Right lobe of liver (tissue), 6 donors: Measurements from ENCODE around the gene RETREG1. TPM values are rescaled to one million over a fixed set of nuclear protein-coding genes. Genes with fewer than 3 reads are reported as not detected.

Experiments used
- ATAC-seq, 4 donors: fragments of 200-7000 bp; cut with Tn5 transposase; one replicate each; pipeline ENCODE4 v1.9.1; 2020; ENCODE audit warnings: mild to moderate bottlenecking in 4 of 4, moderate library complexity in 4 of 4
- DNase-seq, 3 donors: peaks; one replicate each; pipeline ENCODE4 v3.0.0-alpha.2; 2020
- H3K27ac ChIP-seq, 3 donors: fragments of 200-600 bp; one replicate each; pipeline ENCODE4 v1.8.0; 2022
- H3K27me3 ChIP-seq, 2 donors: fragments of 200-600 bp; one replicate each; pipeline ENCODE4 v1.8.0; 2022
- H3K36me3 ChIP-seq, 4 donors: fragments of 200-600 bp; sonication (generic) in 1 of 4; one replicate each; pipeline versions ENCODE4 v1.5.1 to v1.8.0; 2017 to 2022; ENCODE audit warnings: control low read depth in 1 of 4
- H3K4me1 ChIP-seq, 4 donors: fragments of 200-600 bp; sonication (generic) in 1 of 4; one replicate each; pipeline versions ENCODE4 v1.5.1 to v1.8.0; 2017 to 2022; ENCODE audit warnings: control low read depth in 1 of 4
- H3K4me3 ChIP-seq, 3 donors: fragments of 200-600 bp; one replicate each; pipeline ENCODE4 v1.8.0; 2022
- H3K9me3 ChIP-seq, 4 donors: fragments of 200-600 bp; sonication (generic) in 1 of 4; one replicate each; pipeline versions ENCODE4 v1.5.1 to v1.8.0; 2017 to 2022; ENCODE audit warnings: control low read depth in 1 of 4
- POLR2A ChIP-seq: fragments of 450-650 bp; IDR thresholded peaks from one replicate; pipeline ENCODE4 v1.6.1; 2017; ENCODE audit warnings: antibody characterized with exemption, mild to moderate bottlenecking
- WGBS: methylation state at CpG from one replicate; pipeline ENCODE4 v1.1.6; 2018; ENCODE audit warnings: low coverage, low lambda C conversion rate; ENCODE audit not compliant: insufficient coverage; ENCODE audit errors: missing lambda C conversion rate; 5-methylcytosine and 5-hydroxymethylcytosine counted together
- intact Hi-C, 2 donors: fragments of 100-400 bp; cut with DNase I; formaldehyde crosslinking; loops; one replicate each; pipeline versions ENCODE4 v1.11.2 to v1.14.1; 2022
- total RNA-seq, 6 experiments: library from RNA; depleted of rRNA in 2 of 6; stranded (reverse); fragments of >200 nt in 2 of 6; fragmentation: NEBNext Ultra II Directional in 3 of 6; extraction: Animal tissue kit (Norgen Biotek cat#: 25700) in 3 of 6; gene quantifications; one replicate each; pipeline versions ENCODE4 v1.1.0 to v1.2.4, GENCODE V29; 2016 to 2023
- TF ChIP-seq, protein P1 (sequence below), 4 donors: fragments of 200-600 bp in 3 of 4; fragments of 450-650 bp in 1 of 4; IDR thresholded peaks; one replicate each; pipeline versions ENCODE4 v1.5.1 to v1.8.0; 2016 to 2022; ENCODE audit warnings: antibody characterized with exemption in 4 of 4, mild to moderate bottlenecking in 2 of 4
- donor health status: DM: no; HTN: yes; CAD: no.
- donor health status: DM: no; HTN: no; CAD: no.
- donor health status: DM: no; HTN: no; CAD: no.
- donor health status: DM: no; HTN: yes; CAD: no.
- donor health status: DM: no; HTN: yes; CAD: no.

Gene RETREG1
- total RNA-seq, 6 experiments from 2014 or later, result 17.2 to 70.8 (median 30.2) TPM

DNA sequence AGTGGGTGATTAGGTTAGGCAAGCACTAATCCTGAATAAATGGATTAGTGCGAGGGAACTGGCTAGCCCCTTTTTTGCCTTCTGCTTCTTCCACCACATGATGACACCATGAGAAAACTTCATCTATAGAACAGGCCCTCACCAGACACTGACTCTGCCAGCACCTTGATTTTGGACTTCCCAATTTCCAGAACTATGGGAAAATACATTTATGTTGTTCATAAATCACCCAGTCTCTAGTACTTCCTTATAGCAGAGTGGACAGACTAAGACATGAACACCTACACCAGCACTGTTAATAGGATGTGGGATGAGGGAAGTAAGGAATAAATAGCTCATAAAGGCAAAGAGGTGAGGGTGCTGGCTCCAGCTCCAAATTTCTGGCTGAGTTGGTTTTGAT lies 152.6 kb downstream of the RETREG1 start:
- H3K27me3 ChIP-seq, result no peaks in the 10 kb centered on the region
- ATAC-seq (no peak), DNase-seq (no peak)
- no peak overlapping the region for H3K27ac ChIP-seq
- H3K9me3 ChIP-seq, result no peaks in the 10 kb centered on the region
- intact Hi-C loops, result no loop called here
- peak overlapping the region; percentile 84 to 98 (median 93) for H3K4me3 ChIP-seq
- 100% methylated on average over 1 of the region's 1 CpG for WGBS
- H3K4me1 ChIP-seq, result peaks cover 0 to 34% (median 6%) of the 10 kb centered on the region in 4 donors
- peaks cover 6 to 36% (median 16%) of the 10 kb centered on the region in 4 donors for H3K36me3 ChIP-seq
- TF ChIP-seq, protein P1, sequence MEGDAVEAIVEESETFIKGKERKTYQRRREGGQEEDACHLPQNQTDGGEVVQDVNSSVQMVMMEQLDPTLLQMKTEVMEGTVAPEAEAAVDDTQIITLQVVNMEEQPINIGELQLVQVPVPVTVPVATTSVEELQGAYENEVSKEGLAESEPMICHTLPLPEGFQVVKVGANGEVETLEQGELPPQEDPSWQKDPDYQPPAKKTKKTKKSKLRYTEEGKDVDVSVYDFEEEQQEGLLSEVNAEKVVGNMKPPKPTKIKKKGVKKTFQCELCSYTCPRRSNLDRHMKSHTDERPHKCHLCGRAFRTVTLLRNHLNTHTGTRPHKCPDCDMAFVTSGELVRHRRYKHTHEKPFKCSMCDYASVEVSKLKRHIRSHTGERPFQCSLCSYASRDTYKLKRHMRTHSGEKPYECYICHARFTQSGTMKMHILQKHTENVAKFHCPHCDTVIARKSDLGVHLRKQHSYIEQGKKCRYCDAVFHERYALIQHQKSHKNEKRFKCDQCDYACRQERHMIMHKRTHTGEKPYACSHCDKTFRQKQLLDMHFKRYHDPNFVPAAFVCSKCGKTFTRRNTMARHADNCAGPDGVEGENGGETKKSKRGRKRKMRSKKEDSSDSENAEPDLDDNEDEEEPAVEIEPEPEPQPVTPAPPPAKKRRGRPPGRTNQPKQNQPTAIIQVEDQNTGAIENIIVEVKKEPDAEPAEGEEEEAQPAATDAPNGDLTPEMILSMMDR (IDR thresholded peaks at IDR 0.05), result no peak
- no peak for TF ChIP-seq POLR2A

DNA sequence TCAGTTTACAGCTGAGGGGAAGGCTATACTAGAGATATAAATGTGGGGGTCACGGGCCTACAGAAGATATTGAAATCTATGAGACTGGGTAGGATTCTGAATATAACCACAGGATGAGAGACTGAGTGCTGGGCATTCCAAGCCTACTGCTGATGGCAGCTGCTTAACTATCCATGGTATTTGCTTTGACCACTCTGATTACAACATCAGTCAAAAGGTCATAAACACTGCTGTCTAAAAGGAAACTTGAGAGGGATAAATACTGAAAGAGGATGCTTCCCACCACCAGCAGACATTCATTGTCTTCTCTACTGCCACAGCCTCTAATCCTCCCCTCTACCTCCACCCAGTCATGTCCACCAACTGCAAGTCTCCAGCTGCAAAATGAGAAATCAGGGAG lies 155.0 kb downstream of the RETREG1 start:
- Histone ChIP-seq H3K4me1 (peaks cover 0 to 31% (median 6%) of the 10 kb centered on the region in 4 donors), H3K36me3 (peaks cover 6 to 58% (median 19%) of the 10 kb centered on the region in 4 donors), H3K9me3 (no peaks in the 10 kb centered on the region), H3K27ac (no peak overlapping the region), H3K27me3 (no peaks in the 10 kb centered on the region), H3K4me3 (no peak overlapping the region)
- no peak for TF ChIP-seq POLR2A
- TF ChIP-seq, protein P1 (IDR thresholded peaks at IDR 0.05), result no peak
- intact Hi-C loops, result no loop called here
- ATAC-seq, result peak in 2 of 4 donors; percentile 18 to 26
- WGBS, result 100% methylated on average over 1 of the region's 1 CpG
- no peak for DNase-seq

DNA sequence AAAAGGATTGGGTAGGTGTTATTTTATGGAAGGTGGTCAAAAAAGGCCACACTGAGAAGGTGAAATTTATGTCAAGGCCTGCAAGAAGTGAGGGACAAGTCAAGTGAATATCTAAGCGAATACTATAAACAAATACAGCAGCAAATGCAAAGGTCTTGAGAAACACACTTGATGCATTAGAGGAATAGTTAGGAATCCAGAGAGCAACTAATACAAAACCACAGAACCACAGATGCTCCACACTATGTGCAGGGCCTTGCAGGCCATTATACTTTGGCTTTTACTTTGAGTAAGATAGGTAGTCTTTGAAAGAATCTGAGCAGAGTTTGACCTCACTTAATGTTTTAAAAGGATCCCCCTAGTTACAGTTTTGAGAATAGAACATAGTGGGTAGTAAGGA lies 155.8 kb downstream of the RETREG1 start:
- ATAC-seq (no peak), DNase-seq (no peak)
- H3K4me3 ChIP-seq, result no peak overlapping the region
- intact Hi-C loops, result no loop called here
- no peaks in the 10 kb centered on the region for H3K9me3 ChIP-seq
- TF ChIP-seq POLR2A, result no peak
- TF ChIP-seq, protein P1 (IDR thresholded peaks at IDR 0.05), result no peak
- H3K27me3 ChIP-seq, result no peaks in the 10 kb centered on the region
- H3K27ac ChIP-seq, result no peak overlapping the region
- H3K36me3 ChIP-seq, result peaks cover 6 to 63% (median 19%) of the 10 kb centered on the region in 4 donors
- 100% methylated on average over 1 of the region's 1 CpG for WGBS
- H3K4me1 ChIP-seq, result peaks cover 0 to 28% (median 6%) of the 10 kb centered on the region in 4 donors

DNA sequence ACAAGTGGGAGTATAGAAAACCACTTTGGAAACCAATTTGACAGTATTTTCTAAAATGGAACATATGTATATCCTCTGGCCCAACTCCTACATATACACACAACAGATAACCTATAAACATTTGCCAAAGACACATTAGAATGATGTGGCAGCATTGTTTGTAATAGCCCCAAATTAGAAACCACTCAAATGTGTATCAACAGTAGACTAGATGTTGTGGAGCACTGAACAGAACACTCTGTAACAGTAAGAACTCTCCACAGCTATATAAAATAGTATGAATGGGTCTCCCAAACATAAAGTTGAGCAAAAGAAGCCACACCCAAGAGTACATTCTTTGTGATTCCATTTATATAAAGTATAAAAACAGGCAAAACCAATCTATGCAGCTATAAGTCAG lies 157.3 kb downstream of the RETREG1 start:
- Histone ChIP-seq H3K27ac (no peak overlapping the region), H3K27me3 (no peaks in the 10 kb centered on the region), H3K4me3 (no peak overlapping the region), H3K4me1 (peaks cover 0 to 25% (median 5%) of the 10 kb centered on the region in 4 donors), H3K36me3 (peaks cover 6 to 63% (median 19%) of the 10 kb centered on the region in 4 donors), H3K9me3 (no peaks in the 10 kb centered on the region)
- ATAC-seq, result no peak
- intact Hi-C loops, result no loop called here
- TF ChIP-seq, protein P1 (IDR thresholded peaks at IDR 0.05), result no peak
- no peak for TF ChIP-seq POLR2A
- DNase-seq, result no peak

DNA sequence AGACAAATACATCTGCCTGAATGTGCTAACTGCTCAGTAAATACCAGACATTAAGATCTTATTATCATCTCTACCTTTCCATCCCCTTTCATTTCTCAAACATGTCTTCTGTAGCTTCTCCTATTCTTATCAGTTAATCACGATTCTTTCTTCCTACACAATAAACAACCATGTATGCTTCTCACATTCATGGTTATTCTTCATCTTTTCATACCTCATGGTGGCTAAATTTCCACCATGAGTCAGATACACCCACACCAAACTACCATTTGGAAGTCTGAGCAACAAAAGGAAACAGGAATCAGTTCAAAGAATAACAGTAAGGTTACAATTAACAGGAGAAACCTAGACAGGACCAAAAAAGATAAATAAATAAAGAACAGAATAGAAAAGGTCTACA lies 158.9 kb downstream of the RETREG1 start:
- 21% methylated on average over 1 of the region's 1 CpG for WGBS
- H3K27me3 ChIP-seq, result no peaks in the 10 kb centered on the region
- intact Hi-C loops, result no loop called here
- no peak for ATAC-seq
- no peak overlapping the region for H3K27ac ChIP-seq
- DNase-seq, result no peak
- H3K4me1 ChIP-seq, result peaks cover 0 to 15% (median 1%) of the 10 kb centered on the region in 4 donors
- H3K36me3 ChIP-seq, result peaks cover 2 to 61% (median 17%) of the 10 kb centered on the region in 4 donors
- TF ChIP-seq, protein P1 (IDR thresholded peaks at IDR 0.05), result no peak
- no peak for TF ChIP-seq POLR2A
- H3K9me3 ChIP-seq, result no peaks in the 10 kb centered on the region
- no peak overlapping the region for H3K4me3 ChIP-seq
